ENCODE data around the gene SH3GL1. TPM values are rescaled to one million over a fixed set of nuclear protein-coding genes. Genes with fewer than 3 reads are reported as not detected.

SH3GL1 gene
- total and polyA plus RNA-seq, 9 of the 15 experiments (the other 6 are each of a cell fraction or from before 2014, with no cell fraction given) = 1.7 to 75.3 (median 25.7) TPM

DNA sequence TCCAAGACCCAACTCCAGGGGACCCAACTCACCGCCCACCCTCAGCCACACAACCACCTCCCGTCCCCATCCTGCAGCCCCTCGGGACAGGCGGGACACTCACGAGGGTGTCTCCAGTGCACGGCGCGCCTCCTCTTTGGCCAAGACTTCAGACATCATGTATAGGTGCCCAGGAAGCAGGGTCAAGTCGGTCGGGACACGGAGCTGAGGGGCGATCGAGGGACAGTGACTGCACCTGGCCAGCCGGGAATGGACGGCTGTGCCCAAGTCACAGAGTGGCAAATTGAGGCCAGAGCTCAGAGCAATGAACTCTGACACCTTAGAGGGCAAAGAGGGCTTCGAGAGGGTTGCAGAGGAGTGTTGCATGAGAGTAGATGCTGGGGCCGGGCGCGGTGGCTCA, 70.5 kb downstream of the SH3GL1 start (continued):
- no peak for TF ChIP-seq ZNF75A (CRISPR knock-in tag; IDR thresholded peaks at IDR 0.05)
- TF ChIP-seq, protein P1, sequence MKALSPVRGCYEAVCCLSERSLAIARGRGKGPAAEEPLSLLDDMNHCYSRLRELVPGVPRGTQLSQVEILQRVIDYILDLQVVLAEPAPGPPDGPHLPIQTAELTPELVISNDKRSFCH (CRISPR knock-in tag; IDR thresholded peaks at IDR 0.05) = no peak
- TF ChIP-seq, protein P1 (tag; IDR thresholded peaks at IDR 0.05) = no peak
- TF ChIP-seq CCNT2 (IDR thresholded peaks at IDR 0.05; ENCODE audit: borderline replicate concordance, extremely low read depth, insufficient read length, low read depth, low read length) = no peak
- TF ChIP-seq RBM15 (IDR thresholded peaks at IDR 0.05; ENCODE audit: insufficient read depth, low read length) = no peak
- TF ChIP-seq ZC3H8 (IDR thresholded peaks at IDR 0.05) = no peak
- TF ChIP-seq, protein P2, sequence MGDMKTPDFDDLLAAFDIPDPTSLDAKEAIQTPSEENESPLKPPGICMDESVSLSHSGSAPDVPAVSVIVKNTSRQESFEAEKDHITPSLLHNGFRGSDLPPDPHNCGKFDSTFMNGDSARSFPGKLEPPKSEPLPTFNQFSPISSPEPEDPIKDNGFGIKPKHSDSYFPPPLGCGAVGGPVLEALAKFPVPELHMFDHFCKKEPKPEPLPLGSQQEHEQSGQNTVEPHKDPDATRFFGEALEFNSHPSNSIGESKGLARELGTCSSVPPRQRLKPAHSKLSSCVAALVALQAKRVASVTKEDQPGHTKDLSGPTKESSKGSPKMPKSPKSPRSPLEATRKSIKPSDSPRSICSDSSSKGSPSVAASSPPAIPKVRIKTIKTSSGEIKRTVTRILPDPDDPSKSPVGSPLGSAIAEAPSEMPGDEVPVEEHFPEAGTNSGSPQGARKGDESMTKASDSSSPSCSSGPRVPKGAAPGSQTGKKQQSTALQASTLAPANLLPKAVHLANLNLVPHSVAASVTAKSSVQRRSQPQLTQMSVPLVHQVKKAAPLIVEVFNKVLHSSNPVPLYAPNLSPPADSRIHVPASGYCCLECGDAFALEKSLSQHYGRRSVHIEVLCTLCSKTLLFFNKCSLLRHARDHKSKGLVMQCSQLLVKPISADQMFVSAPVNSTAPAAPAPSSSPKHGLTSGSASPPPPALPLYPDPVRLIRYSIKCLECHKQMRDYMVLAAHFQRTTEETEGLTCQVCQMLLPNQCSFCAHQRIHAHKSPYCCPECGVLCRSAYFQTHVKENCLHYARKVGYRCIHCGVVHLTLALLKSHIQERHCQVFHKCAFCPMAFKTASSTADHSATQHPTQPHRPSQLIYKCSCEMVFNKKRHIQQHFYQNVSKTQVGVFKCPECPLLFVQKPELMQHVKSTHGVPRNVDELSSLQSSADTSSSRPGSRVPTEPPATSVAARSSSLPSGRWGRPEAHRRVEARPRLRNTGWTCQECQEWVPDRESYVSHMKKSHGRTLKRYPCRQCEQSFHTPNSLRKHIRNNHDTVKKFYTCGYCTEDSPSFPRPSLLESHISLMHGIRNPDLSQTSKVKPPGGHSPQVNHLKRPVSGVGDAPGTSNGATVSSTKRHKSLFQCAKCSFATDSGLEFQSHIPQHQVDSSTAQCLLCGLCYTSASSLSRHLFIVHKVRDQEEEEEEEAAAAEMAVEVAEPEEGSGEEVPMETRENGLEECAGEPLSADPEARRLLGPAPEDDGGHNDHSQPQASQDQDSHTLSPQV (IDR thresholded peaks at IDR 0.05) = no peak
- TF ChIP-seq HLTF (IDR thresholded peaks at IDR 0.05) = no peak
- TF ChIP-seq U2AF1 (optimal IDR thresholded peaks at IDR 0.05; ENCODE audit: low read depth, low read length) = no peak
- no peak for TF ChIP-seq PRPF4 (IDR thresholded peaks at IDR 0.05; ENCODE audit: insufficient read depth, low read depth, low read length, poor library complexity, severe bottlenecking)
- TF ChIP-seq ZNF436 (CRISPR knock-in tag; IDR thresholded peaks at IDR 0.05) = no peak
- TF ChIP-seq EHMT2 (IDR thresholded peaks at IDR 0.05) = no peak
- 0 out of 4 replicates have a peak, but pooled peaks of 1 of the 2 experiments have one; percentile 30 for TF ChIP-seq KDM1A (IDR thresholded peaks at IDR 0.05)
- TF ChIP-seq ZFP30 (CRISPR knock-in tag; IDR thresholded peaks at IDR 0.05; ENCODE audit: borderline replicate concordance) = no peak
- no peak for TF ChIP-seq CXXC5 (CRISPR knock-in tag; IDR thresholded peaks at IDR 0.05)

Data from K562 (cell line).